Astrocyte of the spinal cord (primary cell): ENCODE data around the gene NACC2.

Source experiments
- DNase-seq: peaks from one replicate; pipeline ENCODE4 v3.0.0; 2011; ENCODE audit warnings: low read depth, low spot score
- H3K4me3 ChIP-seq: 2 replicates; pipeline ENCODE4 v1.5.1; 2011; ENCODE audit warnings: low read depth, mild to moderate bottlenecking, low read length, moderate library complexity
- CTCF ChIP-seq: IDR thresholded peaks from 2 replicates; pipeline ENCODE4 v1.5.1; 2012; ENCODE audit warnings: low read depth, mild to moderate bottlenecking, low read length, inconsistent platforms
- in situ Hi-C: cut with HindIII; loops from 2 replicates; pipeline ENCODE4 v1.10.0; 2017; ENCODE audit warnings: low sequenced_read_pairs

NACC2 gene

DNA sequence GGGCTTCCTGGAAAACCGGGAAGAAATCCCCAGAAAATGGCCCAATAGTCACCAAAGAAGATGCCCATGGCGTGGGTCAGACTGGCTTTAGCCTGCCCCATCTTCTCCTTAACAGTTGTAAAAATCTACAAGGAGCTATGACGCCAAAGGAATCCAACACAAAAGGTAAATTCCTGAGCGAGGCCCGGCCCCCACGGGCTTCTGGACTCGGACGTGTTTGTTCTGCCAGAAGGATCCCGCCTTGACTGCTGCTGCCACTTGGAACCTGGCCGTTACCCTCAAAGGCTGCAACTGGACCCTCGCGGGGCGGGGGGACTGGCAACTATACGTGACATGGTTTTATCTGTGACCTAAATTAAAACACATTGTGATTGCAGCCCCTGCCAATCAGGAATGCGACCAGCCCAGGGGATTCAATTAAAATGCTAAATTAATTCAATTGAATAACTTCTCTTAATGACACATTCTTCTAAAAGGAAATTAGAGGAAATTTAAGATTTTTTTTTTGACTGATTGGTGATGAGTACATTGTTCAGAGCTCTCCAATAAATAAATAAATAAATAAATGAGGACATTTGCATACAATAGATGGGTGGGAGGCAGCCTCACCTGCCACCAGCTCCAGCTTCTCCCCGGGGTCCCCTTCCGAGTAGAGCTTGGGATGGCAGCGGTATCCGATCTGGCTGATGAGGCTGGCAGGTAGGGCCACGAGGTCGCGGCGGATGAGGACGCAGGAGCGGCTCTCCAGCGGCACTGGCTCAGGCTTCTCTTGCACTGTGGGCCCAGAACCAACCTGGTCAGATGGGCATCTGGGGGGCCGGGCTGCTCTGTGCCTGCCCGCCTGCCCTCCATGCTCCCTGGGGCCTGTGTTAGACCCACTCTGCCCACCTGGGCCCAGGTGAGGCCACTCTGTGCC lies 79.2 kb downstream of the NACC2 start:
- H3K4me3 ChIP-seq: no peak overlapping the region
- TF ChIP-seq CTCF: no peak
- in situ Hi-C loops: no loop called here
- DNase-seq: no peak

GRCh38 chr9:136014924-136015633 lies 80.0 kb downstream of the NACC2 start:
- in situ Hi-C loops: no loop called here
- H3K4me3 ChIP-seq: no peak overlapping the region
- TF ChIP-seq CTCF: no peak
- DNase-seq: no peak

- H3K4me3 ChIP-seq: no peak overlapping the region
- no peak for TF ChIP-seq CTCF
- DNase-seq: no peak
- in situ Hi-C loops: no loop called here
These were observed 80.8 kb downstream of the NACC2 start for GRCh38 chr9:136014147-136014923.

- H3K4me3 ChIP-seq: no peak overlapping the region
- in situ Hi-C loops: no loop called here
- no peak for TF ChIP-seq CTCF
- no peak for DNase-seq
These were observed 81.5 kb downstream of the NACC2 start for GRCh38 chr9:136013524-136014034.

- in situ Hi-C loops: no loop called here
- no peak overlapping the region for H3K4me3 ChIP-seq
- no peak for DNase-seq
- no peak for TF ChIP-seq CTCF
These were observed 82.0 kb downstream of the NACC2 start for GRCh38 chr9:136013116-136013515.

DNA sequence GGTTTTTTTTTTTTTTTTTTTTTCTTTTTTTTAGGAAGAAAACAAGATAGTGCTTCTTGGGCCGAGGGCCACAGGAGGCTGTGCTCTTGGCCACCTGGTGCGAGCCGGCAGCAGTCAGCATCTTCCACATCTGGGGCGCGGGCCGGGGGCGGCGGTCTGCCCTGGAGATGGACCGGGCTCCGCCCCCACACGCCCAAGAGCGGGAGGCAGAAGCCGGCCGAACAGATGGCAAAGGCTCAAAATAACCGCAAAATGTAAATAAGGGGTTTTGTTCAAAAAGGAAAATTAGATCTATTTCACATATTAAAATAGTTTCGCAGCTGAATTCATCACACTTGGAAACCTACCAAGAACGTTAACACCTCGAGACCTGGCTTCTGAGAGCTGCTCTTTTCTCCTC lies 82.4 kb downstream of the NACC2 start:
- no peak overlapping the region for H3K4me3 ChIP-seq
- in situ Hi-C loops: no loop called here
- DNase-seq: peak; percentile 26
- TF ChIP-seq CTCF: no peak
